ENCODE results near the gene ZNF341.

GRCh38 chr20:33826270-33826897, 94.6 kb downstream of the ZNF341 start:
- TF ChIP-seq CTCF (IDR thresholded peaks at IDR 0.05), result no peak
- no peak for TF ChIP-seq POLR2A (IDR thresholded peaks at IDR 0.05)
